ENCODE measurements around the gene HASPIN.
"Not testable (repeated sequence)": the region's sequence is repeated elsewhere in the genome, so short reads cannot be mapped to it uniquely, and the experiment has no call there.

HASPIN gene

DNA sequence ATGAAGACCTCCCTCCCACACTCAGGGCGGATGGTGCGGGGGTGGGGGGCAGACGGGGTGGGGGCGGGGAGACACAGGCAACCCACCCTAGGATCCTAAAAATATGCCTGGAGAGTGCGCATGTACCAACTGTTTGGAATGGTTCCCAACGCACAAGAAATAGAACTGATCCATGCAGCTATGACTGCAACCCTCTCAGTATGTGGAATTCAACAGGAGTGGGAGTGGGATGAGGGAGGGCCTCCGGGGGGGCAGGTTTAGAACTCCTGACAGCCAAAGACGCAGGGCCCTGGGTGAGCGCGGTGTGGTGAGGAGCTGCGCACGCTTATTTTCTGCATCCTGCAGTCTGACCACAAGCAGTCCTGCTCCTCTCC is 26.6 kb upstream of the HASPIN start:
- no peak for DNase-seq

GRCh38 chr17:3698139-3698538 is 25.6 kb upstream of the HASPIN start:
- no peak for DNase-seq

- DNase-seq = no peak
Measured at GRCh38 chr17:3699951-3700350, 23.8 kb upstream of the HASPIN start.

DNA sequence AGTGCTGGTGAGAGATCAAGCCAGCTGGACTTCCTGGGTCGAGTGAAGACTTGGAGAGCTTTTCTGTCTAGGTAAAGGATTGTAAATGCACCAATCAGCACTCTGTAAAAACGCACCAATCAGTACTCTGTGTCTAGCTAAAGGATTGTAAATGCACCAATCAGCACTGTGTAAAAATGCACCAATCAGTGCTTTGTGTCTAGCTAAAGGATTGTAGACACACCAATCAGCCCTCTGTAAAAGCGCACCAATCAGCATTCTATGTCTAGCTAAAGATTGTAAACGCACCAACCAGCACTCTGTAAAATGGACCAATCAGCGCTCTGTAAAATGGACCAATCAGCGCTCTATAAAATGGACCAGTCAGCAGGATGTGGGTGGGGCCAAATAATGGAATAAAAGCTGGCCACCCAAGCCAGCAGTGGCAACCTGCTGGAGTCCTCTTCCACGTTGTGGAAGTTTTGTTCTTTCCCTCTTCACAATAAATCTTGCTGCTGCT is 21.6 kb upstream of the HASPIN start:
- not testable (repeated sequence) for DNase-seq

DNA sequence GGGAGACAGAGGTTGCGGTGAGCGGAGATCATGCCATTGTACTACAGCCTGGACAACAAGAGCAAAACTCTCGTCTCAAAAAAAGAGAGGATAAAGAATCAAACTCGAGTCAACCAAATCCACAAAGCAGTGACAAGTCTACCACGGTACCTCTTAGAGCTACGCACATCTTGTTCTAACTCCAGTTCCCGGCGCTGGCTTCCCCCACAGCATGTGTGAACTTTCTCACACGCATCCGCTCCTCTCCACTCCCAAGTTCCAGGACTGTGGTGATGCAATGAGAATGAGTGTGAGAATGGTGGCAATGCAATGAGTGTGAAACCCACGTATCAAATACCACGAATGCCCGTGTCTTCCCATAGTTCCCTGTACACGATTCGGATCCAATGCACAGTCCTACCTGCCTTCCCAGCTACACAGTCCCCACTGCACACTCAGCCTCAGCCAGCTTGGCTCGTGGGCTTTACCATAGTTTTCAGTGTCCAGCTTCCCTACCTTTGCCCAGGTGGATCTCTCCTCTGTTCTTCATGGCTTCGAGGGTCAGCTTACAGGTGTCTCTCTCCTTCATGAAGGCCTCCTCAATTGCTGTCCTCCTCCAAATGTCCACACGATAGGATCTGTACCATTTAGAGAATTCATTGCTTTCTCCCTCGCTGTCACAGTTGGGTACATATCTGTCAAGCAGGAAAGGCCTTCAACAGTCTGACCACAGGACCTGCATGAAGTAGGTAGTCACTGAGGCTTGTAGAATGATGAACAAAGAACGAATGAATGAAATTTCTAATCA is 18.6 kb upstream of the HASPIN start:
- no peak for DNase-seq

GRCh38 chr17:3705718-3705984 is 18.1 kb upstream of the HASPIN start:
- not testable (repeated sequence) for DNase-seq

DNA sequence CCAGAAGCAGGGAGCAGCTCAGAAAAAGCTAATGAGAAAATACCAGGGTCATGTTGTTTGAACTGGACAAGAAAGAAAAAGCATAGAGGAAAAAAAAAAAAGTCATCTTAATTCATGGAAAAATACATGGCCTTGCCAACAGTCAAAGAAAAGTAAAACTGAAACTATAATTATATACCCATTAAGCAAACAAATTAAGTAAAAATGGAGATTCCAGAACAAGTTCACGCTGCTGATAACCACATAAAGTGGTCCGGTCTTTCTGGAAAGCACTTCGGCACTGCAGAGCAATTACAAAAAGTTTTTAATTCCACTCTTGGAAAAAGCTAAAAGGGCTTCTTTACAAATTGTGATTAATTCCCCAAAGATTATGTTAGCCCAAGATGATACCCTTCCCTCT is 15.3 kb upstream of the HASPIN start:
- no peak for DNase-seq

DNA sequence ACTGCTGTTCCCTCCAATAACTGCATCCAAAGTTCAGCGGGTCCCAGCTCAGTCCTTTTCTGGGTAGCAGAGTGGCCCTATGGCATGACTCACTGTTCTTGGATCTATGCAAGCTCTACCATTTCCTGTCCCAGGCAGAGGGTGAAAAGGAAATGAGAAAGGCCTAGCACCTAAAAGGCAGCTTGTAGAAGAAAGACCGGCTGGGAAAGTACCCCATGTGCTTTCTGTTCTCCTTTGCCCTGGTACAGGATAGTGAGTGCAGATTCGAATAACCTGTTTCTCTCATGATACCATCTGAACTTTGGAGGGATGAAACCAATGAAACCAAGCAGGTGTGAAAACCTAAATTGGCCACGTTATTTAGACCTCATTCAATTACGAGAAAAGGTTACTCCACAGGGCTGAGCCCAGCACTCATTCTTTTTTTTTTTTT is 12.7 kb upstream of the HASPIN start:
- DNase-seq = no peak

DNA sequence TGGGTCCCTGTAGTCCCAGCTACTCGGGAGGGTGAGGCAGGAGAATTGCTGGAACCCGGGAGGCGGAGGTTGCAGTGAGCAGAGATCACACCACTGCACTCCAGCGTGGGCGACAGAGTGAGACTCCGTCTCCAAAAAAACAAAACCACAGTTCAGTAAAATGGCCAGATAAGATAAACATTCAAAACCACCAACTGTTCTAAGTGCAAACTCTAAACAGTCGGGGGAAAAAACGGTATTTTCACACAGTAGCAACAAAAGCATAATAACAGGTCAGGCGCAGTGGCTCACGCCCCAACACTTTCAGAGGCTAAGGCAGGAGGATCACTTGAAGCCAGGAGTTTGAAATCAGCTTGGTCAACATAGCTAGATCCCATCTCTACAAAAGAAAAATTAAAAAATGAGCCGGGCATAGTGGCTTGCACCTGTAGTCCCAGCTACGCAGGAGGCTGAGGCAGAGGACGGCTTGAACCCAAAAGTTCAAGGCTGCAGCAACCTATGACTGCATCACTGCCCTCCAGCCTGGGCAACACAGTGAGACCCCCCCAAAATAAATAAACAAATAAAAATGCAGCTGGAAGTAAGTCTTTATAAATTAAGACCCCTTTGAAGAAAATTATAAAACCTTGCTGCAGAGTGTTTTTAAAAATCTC is 10.8 kb upstream of the HASPIN start:
- no peak for DNase-seq

DNA sequence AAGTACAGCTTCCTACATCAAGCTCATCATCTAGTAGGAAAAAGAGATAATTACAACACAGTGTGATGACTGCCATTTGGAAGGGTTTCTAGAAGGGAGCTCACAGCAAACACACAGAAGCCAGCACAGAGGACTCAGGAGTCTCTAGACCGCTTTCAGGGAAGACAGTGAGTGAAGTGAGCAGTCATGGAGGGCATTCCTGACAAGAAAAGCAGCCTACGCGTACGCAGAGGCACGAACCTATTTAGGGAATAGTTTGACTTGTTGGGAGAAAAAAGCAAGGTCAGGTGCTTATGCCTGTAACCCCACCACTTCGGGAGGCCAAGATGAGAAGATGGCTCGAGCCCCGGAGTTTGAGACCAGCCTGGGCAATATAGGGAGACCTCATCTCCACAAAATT is 8.4 kb upstream of the HASPIN start:
- DNase-seq = no peak

GRCh38 chr17:3718201-3718600 is 5.5 kb upstream of the HASPIN start:
- DNase-seq = no peak

- no peak for DNase-seq
Measured at GRCh38 chr17:3719265-3719664, 4.4 kb upstream of the HASPIN start.

DNA sequence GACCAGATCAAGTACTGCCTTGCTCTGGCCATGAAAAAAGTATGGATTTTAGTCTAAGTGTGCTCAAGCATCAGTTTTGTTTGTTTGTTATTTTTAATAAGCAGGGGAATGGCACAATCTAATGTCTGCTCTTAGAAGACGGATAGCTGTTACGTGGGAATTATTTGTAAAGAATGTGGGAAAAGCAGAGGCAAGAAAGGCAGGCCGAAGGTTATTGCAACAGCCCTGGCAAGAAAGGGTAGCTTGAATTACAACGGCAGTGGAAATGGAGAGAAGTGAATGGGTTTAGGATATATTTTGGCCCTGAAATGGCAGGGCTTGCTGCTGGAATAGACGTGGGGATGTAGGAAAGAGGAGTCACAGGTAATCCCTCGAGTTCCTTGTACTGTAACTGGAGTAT is 987 bp upstream of the HASPIN start:
- no peak for DNase-seq

DNA sequence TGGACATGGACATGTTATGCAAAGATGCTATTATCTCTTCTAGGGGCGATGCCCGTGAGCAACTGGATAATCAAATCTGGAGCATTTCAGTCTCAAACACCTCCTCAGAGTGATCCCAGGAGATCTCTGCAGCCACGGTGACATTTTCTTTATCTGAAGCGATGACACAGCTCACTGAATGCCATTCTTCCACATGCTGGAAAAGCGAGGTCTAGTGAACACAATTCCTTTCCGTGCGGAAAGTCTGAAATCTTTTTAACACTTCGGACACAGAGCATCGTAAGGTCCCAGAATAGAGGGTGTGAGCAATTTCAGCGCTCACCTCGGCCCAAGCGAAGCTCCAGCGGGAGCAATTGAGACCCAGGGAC is 531 bp upstream of the HASPIN start:
- DNase-seq = no peak

DNA sequence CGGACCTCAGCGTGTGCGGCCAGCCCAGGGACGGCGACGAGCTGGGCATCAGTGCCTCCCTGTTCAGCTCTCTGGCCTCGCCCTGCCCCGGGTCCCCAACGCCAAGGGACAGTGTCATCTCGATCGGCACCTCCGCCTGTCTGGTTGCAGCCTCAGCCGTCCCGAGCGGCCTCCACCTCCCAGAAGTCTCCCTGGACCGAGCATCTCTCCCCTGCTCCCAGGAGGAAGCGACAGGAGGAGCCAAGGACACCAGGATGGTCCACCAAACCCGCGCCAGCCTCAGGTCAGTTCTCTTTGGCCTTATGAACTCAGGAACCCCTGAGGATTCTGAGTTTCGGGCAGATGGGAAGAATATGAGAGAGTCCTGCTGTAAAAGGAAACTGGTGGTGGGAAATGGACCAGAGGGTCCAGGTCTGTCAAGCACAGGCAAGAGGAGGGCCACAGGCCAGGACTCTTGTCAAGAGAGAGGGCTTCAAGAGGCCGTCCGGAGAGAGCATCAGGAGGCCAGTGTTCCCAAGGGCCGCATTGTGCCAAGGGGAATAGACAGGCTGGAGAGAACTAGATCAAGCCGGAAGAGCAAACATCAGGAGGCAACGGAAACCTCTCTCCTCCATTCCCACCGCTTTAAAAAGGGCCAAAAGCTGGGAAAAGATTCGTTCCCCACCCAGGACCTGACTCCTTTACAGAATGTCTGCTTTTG is 825 bp downstream of the HASPIN start:
- DNase-seq = no peak

GRCh38 chr17:3727041-3727440 is 3.3 kb downstream of the HASPIN start:
- no peak for DNase-seq

GRCh38 chr17:3728099-3728498 is 4.4 kb downstream of the HASPIN start:
- not testable (repeated sequence) for DNase-seq

- no peak for DNase-seq
Measured at GRCh38 chr17:3729881-3730280, 6.2 kb downstream of the HASPIN start.

DNA sequence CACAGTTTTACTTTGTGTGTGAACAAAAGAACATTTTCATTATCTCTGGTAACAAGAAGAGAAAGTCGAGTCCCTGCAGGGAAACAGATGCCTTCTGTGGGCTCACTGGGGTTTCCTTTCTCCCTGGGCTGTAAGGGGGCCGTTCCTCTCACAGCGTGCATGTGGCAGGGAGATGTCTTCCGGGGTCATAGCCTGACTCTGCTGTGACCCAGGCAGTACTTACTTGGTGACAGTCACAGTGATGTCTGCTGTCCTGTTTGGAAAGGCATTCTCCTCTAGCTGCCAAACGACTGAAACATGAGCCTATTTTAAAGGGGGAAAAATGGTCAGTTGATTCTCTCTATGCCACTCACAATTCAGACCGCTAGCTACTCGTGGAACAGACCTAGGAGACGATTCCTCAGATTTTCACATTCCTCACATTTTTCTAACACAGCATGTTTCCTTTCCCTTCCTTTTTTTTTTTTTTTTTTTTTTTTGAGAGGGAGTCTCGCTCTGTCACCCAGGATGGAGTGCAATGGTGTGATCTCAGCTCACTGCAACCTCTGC is 7.3 kb downstream of the HASPIN start:
- DNase-seq = no peak

DNA sequence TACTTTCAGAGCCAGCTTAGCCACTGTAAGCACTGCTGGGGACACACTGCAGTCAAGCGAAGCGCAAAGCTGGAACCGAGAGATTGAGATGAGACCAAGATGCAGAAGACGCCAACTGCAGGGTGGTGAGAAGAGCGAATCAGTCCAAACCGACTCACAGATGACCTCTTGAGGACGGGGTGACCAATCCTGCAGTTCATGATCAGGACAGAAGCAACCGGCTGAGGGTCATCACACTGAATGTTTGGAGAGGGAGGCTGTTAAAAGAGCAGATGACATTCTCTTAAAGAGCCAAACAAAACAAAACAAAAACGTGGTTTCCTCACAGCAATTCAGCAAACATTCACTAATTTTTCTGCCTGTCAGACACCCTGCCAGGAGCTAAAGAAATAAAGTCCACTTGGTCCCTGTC is 8.5 kb downstream of the HASPIN start:
- no peak for DNase-seq

DNA sequence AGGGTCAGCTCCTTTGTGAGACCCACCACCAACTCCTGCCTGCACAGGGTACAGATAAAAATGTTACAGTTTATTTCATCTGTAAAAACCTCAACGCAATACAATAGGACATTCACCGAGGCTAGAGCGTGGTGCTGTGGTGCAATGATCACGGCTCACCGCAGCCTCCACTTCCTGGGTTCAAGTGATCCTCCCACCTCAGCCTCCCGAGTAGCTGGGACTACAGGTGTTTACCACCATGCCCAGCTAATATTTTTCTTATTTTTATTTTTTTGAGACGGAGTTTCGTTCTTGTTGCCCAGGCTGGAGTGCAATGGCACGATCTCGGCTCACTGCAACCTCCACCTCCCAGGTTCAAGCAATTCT is 11.2 kb downstream of the HASPIN start:
- not testable (repeated sequence) for DNase-seq

- DNase-seq = no peak
Measured at GRCh38 chr17:3735515-3735914, 11.8 kb downstream of the HASPIN start.

- DNase-seq = no peak
Measured at GRCh38 chr17:3738562-3739295, 15.0 kb downstream of the HASPIN start.
